ENCODE data around the gene ATG2B. TPM values are rescaled to one million over a fixed set of nuclear protein-coding genes. Genes with fewer than 3 reads are reported as not detected.

Gene ATG2B
- total RNA-seq, 1 donor from 2014 or later = 15.8 TPM

DNA sequence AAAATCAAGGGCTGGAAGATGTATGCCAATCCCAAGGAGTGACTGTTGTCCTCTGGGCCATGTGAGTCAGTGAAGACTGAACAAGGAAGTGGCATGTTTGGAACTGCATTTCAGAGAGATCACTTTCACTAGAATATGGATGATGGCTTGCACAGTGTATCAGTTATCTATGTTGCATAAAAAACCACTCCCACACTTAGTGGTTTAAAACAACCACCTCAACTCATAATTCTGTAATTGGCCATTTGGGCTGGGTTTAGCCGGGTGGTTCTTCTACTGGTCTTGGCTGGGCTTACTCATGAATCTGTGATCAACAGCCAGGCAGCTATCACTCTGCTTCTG is 91.7 kb downstream of the ATG2B start:
- Histone ChIP-seq H3K27me3 (no peaks in the 10 kb centered on the region), H3K27ac (no peak overlapping the region), H3K4me3 (no peak overlapping the region), H3K9me3 (no peaks in the 10 kb centered on the region), H3K36me3 (no peaks in the 10 kb centered on the region), H3K4me1 (no peaks in the 10 kb centered on the region)
- TF ChIP-seq CTCF (IDR thresholded peaks at IDR 0.05) = no peak
- intact Hi-C loops (cut with DNase I) = no loop called here
- no peak for DNase-seq (ENCODE audit: low spot score in 2 of 2)

GRCh38 chr14:96270565-96271420 is 92.3 kb downstream of the ATG2B start:
- H3K27ac ChIP-seq = no peak overlapping the region
- intact Hi-C loops (cut with DNase I) = no loop called here

DNA sequence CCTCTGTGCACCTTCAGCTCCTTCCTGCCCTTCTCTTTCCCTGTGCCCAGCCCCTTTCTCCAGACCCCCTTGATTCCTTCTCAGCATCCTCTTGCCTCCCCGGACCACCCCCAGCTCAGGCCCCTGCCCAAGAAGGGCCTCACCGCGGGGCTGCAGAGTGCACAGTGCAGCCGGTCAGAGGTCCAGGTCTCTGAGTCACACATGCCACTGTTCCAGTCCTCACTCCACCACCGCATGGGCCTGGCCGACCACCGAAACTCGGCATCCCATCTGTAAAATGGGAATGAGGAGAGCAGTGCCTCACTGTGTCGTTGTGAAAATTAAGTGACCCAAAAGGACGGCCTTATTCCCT is 93.8 kb downstream of the ATG2B start:
- no peaks in the 10 kb centered on the region for H3K4me1 ChIP-seq
- intact Hi-C loops (cut with DNase I) = no loop called here
- no peaks in the 10 kb centered on the region for H3K27me3 ChIP-seq
- H3K4me3 ChIP-seq = no peak overlapping the region
- H3K36me3 ChIP-seq = no peaks in the 10 kb centered on the region
- no peak for TF ChIP-seq CTCF (IDR thresholded peaks at IDR 0.05)
- no peak for DNase-seq (ENCODE audit: low spot score in 2 of 2)
- no peaks in the 10 kb centered on the region for H3K9me3 ChIP-seq
- H3K27ac ChIP-seq = no peak overlapping the region

More at GRCh38 chr14:96270565-96271420, 92.3 kb downstream of the ATG2B start:
- Histone ChIP-seq H3K27me3 (no peaks in the 10 kb centered on the region), H3K4me3 (no peak overlapping the region), H3K36me3 (no peaks in the 10 kb centered on the region), H3K4me1 (no peaks in the 10 kb centered on the region), H3K9me3 (no peaks in the 10 kb centered on the region)
- TF ChIP-seq CTCF (IDR thresholded peaks at IDR 0.05) = no peak
- no peak for DNase-seq (ENCODE audit: low spot score in 2 of 2)

- intact Hi-C loops (cut with DNase I) = no loop called here
- H3K27ac ChIP-seq = no peak overlapping the region
- H3K36me3 ChIP-seq = no peaks in the 10 kb centered on the region
- DNase-seq (ENCODE audit: low spot score in 2 of 2) = no peak
- H3K9me3 ChIP-seq = no peaks in the 10 kb centered on the region
- no peak overlapping the region for H3K4me3 ChIP-seq
- no peaks in the 10 kb centered on the region for H3K27me3 ChIP-seq
- TF ChIP-seq CTCF (IDR thresholded peaks at IDR 0.05) = no peak
- no peaks in the 10 kb centered on the region for H3K4me1 ChIP-seq
These were observed 94.4 kb downstream of the ATG2B start for GRCh38 chr14:96268431-96269358.

- Histone ChIP-seq H3K9me3 (no peaks in the 10 kb centered on the region), H3K27me3 (no peaks in the 10 kb centered on the region), H3K4me3 (no peak overlapping the region), H3K36me3 (no peaks in the 10 kb centered on the region), H3K4me1 (no peaks in the 10 kb centered on the region), H3K27ac (no peak overlapping the region)
- no peak for DNase-seq (ENCODE audit: low spot score in 2 of 2)
- no peak for TF ChIP-seq CTCF (IDR thresholded peaks at IDR 0.05)
- intact Hi-C loops (cut with DNase I) = no loop called here
These were observed 95.2 kb downstream of the ATG2B start for GRCh38 chr14:96267916-96268315.

Data from ascending aorta (tissue), 2 donors.